ENCODE measurements around the gene NDUFAF7.

DNA sequence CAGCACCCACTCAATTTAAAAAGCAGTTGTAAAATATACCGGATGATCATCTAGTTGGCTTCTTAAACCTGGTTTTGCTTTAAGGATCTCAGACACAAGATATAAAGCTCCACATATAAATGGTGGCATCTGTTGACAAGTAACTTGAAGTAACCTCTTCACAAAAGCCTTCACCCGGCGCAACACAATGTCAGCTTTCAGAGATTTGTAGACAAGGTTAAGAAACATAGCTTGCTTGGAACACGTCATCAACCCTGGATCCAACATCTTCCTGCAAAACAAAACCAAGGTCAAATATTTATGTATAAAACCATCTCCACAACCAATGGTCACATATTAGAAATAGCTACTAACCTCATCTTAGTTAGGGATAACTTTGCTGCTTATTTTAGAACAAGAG is 8.3 kb upstream of the NDUFAF7 start:
- TF ChIP-seq, protein P1, sequence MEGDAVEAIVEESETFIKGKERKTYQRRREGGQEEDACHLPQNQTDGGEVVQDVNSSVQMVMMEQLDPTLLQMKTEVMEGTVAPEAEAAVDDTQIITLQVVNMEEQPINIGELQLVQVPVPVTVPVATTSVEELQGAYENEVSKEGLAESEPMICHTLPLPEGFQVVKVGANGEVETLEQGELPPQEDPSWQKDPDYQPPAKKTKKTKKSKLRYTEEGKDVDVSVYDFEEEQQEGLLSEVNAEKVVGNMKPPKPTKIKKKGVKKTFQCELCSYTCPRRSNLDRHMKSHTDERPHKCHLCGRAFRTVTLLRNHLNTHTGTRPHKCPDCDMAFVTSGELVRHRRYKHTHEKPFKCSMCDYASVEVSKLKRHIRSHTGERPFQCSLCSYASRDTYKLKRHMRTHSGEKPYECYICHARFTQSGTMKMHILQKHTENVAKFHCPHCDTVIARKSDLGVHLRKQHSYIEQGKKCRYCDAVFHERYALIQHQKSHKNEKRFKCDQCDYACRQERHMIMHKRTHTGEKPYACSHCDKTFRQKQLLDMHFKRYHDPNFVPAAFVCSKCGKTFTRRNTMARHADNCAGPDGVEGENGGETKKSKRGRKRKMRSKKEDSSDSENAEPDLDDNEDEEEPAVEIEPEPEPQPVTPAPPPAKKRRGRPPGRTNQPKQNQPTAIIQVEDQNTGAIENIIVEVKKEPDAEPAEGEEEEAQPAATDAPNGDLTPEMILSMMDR (IDR thresholded peaks at IDR 0.05; ENCODE audit: low read length) = no peak
- no peak for TF ChIP-seq EZH2 (IDR thresholded peaks at IDR 0.05; ENCODE audit: borderline replicate concordance, low read length)
